Putamen (tissue), 1 donor: Measurements from ENCODE around the gene STAMBPL1.
"Not testable (repeated sequence)": the region's sequence is repeated elsewhere in the genome, so short reads cannot be mapped to it uniquely, and the experiment has no call there.

Experiments used
- DNase-seq: peaks from one replicate; pipeline ENCODE4 v3.0.0-alpha.2; 2016; ENCODE audit warnings: low spot score

Gene STAMBPL1

DNA sequence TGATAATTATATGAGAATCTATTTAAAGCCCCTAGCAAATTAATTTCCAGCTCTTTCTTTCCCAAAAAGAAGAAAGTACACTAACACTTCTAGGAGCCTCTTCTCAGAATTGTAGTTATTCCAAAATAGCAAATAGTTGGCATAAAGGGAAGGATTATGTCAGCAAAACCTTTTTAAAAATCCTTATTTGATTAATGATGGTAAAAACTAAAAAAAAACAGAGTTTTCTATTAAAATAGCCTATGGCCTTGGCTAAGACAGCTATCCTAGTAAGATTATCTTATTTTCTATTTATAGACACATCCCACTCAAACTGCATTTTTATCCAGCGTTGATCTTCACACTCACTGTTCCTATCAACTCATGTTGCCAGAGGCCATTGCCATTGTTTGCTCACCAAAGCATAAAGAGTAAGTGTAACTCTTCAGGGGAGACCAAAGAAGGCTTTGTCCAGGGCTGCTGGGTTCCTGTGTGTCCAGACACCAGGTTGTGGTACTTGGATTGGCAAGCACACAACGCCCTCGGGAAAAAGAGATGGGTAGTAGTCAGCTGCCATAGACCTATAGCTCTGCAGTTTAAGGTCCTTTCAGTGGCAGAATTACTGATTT lies 41.0 kb downstream of the STAMBPL1 start:
- DNase-seq, result no peak

GRCh38 chr10:88922041-88922440 lies 42.0 kb downstream of the STAMBPL1 start:
- DNase-seq, result no peak

GRCh38 chr10:88923520-88923919 lies 43.5 kb downstream of the STAMBPL1 start:
- DNase-seq, result no peak

DNA sequence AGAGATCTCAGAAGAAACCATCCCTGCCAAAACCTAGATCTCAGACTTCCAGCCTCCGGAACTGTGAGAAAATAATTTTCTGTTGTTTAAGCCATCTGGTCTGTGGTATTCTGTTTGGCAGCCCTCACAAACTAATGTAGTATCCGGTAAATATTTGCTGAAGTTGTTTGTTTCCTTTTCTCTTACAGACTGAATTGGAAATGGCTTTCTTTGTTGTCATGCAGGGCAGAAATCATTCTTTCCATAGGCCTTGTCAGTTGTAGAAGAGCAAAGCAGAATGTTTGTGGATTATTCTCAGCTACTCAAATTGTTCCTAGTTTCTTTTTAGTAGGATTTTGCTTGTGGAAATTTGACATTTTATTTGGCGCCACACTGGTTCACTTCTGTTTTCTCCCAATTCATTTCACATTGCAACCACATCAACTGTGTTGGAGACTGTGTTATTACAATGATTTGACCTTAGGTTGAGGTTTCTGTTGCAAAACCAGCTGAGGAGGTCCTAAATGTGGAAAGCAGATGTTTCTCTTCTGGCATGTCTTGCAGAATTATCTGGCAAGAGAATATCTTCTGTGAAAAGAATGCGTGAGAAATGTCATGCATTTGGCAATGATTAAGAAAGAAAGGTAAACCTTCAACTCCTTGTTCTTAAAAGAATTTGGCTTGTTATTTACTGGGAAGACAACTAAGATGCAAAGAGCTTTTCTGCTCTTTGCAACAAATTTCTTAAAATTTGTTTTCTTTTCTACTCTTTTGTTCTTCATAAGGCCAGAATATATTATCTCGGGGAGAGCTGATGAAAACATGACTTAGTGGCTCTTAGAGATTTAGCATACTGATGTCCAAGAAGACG lies 46.7 kb downstream of the STAMBPL1 start:
- no peak for DNase-seq

- no peak for DNase-seq
These were observed 47.3 kb downstream of the STAMBPL1 start for GRCh38 chr10:88927416-88927690.

DNA sequence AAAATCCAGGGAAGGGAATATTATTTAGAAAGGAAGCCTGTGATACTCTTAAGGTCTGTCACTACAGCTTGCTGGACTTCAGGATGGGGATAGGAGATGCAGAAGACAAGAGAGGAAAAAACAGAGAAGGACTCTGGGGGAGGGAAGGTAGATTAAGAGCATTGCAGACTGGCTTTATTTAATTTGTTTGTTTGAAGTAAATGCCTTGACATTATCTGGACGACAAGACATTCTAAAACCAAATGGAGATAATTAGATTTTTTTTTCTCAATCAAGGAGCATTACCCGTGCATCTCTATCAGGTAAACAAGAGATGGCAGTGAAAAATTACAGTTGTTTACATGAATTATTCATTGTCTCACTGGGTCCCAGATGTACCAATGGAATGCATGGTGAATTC lies 48.2 kb downstream of the STAMBPL1 start:
- DNase-seq, result no peak

GRCh38 chr10:88931548-88931947 lies 51.5 kb downstream of the STAMBPL1 start:
- DNase-seq, result no peak

DNA sequence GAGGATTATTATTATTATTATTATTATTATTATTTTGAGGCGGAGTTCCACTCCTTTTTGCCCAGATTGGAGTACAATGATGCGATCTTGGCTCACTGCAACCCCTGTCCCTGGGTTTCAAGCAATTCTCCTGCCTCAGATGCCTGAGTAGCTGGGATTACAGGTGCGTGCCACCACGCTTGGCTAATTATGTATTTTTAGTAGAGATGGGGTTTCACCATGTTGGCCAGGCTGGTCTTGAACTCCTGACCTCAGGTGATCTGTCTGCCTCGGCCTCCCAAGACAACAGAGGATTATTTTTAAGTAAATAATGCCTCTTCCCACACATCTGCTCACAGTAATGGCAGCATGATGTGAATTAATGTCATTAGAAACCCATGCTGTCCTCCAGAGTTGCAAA lies 52.0 kb downstream of the STAMBPL1 start:
- not testable (repeated sequence) for DNase-seq

DNA sequence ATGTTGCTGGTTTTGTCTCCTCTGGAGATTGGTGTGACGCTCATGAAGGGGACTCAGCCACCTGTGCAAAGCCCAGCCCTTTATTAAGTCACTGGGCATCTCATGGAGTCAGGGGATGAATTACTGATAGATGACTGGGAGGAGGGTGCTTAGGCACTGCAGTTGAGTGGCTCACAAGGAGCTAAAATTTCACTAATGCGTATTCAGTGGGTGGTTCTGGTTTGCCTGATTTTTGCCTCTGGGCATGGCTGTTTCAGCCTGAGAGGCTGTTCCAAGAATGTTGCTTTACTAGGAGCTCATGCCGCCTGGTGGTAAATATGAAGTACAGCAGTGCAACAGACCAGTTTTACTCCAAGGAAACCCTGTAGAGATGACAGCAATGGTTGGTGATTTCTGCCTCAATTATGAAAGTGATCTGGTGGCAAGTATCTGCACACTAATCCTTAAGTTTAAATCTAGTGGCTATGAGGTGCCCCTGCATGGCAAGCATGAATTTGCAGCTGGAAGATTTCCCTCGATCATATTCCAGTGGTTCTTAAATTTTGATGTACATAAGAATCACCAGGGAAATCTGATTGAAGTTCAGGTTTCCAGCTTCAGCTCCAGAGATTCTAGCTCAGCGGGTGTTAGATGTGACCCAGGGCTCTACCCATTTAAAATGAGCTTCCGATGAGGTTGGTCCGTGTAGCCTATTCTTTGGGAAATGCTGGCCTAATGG lies 52.7 kb downstream of the STAMBPL1 start:
- peak; percentile 54 for DNase-seq

DNA sequence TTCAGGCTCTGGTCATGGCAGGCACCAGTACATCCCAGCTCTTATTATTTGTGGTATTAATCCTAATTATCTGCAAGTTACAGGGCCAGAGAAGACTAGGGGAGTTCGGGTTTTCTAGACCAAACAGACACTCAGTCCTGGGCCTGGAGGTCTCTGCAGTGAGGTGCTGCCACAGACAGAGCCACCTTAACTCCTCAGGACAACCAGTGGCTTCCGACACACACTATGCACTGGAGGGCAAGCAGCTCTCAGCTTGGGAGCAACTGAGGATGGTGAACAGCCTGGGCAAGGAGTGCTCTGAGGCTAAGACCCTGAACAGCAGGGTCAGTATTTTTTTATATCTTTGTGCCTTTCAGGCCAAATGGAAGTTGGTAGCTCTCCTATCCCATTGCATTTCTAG lies 53.5 kb downstream of the STAMBPL1 start:
- no peak for DNase-seq

GRCh38 chr10:88934900-88935672 lies 55.0 kb downstream of the STAMBPL1 start:
- peak; percentile 74 for DNase-seq

DNA sequence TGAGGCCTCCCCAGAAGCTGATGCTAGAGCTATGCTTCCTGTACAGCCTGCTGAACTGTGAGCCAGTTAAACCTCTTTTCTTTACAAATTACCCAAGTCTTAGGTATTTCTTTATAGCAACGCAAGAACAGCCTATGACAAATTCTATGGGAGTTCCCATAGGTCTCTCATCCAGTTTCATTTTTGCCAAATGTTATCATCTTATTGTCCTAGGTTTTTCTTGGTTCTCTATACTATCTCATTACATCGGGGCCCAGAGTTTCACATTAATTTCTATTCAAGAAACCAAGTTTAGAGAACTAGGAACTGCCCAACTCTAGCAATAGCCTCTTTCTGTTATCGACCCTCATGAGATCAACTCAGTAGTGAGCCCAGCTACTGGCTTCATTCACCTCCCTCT lies 56.6 kb downstream of the STAMBPL1 start:
- DNase-seq, result no peak

DNA sequence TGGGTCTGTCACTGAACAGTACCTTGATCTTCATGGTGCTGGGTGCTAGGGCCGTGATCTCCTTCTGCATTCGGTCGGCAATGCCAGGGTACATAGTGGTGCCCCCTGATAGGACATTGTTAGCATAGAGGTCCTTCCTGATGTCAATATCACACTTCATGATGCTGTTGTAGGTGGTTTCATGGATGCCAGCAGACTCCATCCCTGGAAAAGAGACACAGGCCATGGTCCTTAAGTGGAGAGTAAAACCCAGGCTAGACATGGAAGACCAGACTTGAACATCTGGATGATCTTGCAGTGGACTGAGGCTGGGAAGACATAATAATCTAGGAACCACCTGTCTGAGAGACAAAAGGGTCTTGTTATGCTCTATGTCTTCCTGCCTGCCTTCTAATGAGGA lies 58.0 kb downstream of the STAMBPL1 start:
- DNase-seq, result no peak

- no peak for DNase-seq
These were observed 58.9 kb downstream of the STAMBPL1 start for GRCh38 chr10:88938938-88939337.

DNA sequence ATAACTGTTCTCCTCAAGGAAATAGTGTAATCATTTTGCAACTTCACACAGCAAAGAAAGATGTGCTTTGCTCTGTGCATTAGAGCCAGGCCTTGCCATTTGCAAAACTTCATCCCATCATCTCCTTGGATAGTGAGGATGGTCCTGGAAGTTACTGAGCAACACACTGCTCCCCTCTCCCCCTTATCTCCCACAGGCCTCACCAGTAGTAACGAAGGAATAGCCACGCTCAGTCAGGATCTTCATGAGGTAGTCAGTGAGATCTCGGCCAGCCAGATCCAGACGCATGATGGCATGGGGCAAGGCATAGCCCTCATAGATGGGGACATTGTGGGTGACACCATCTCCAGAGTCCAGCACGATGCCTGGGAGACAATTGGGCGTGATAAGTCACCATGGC lies 61.0 kb downstream of the STAMBPL1 start:
- DNase-seq, result no peak

GRCh38 chr10:88943778-88944177 lies 63.7 kb downstream of the STAMBPL1 start:
- DNase-seq, result no peak

GRCh38 chr10:88944813-88945212 lies 64.8 kb downstream of the STAMBPL1 start:
- no peak for DNase-seq

DNA sequence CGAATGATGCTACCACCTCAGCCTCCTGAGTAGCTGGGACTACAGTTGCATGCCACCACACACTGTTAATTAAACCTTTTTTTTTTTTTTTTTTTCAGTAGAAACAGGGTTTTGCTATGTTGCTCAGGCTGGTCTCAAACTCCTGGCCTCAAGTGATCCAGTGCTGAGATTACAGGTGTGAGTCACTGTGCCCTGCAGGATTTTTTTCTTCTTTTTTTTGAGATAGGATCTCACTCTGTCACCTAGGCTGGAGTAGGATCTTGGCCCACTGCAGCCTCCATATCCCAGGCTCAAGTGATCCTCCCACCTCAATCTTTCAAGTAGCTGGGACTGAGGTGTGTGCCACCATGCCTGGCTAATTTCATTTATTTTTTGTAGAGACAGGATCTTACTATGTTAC lies 66.2 kb downstream of the STAMBPL1 start:
- no peak for DNase-seq

- DNase-seq, result no peak
These were observed 67.0 kb downstream of the STAMBPL1 start for GRCh38 chr10:88946965-88947590.

DNA sequence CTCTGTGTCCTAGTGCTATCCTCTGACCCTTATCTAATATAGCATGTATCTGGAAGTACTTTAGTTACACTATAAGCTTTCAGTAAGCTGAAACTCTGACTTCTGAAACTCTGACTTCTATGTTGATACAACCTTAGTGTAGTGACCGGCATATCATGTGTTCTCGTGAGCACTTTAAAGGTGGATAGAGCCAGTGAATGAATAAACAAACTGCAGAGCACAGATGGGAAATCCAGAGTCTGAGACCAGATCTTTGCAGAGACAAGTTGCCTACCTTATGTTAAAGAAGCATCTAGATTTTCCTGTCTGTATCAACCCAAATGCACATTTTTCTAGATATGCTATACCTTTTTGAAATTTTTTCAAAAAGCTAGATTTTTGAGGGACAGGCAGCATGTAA lies 69.0 kb downstream of the STAMBPL1 start:
- no peak for DNase-seq

GRCh38 chr10:88949912-88950837 lies 70.1 kb downstream of the STAMBPL1 start:
- no peak for DNase-seq
